Vagina (tissue), 2 donors: ENCODE measurements around the gene OR52D1. TPM values are rescaled to one million over a fixed set of nuclear protein-coding genes. Genes with fewer than 3 reads are reported as not detected.

Experiments
- DNase-seq, 2 donors: peaks; one replicate each; pipeline ENCODE4 v3.0.0-alpha.2; 2017; ENCODE audit errors: extremely low spot score in 2 of 2
- H3K27ac ChIP-seq: fragments of 200-600 bp; sonication (generic); one replicate; pipeline ENCODE4 v1.5.1; 2019
- H3K27me3 ChIP-seq: fragments of 200-600 bp; sonication (generic); one replicate; pipeline ENCODE4 v1.5.1; 2019
- H3K36me3 ChIP-seq, 2 donors: fragments of 200-600 bp; sonication (generic); one replicate each; pipeline ENCODE4 v1.5.1; 2017 to 2019
- H3K4me1 ChIP-seq: fragments of 200-600 bp; sonication (generic); one replicate; pipeline ENCODE4 v1.5.1; 2019
- H3K4me3 ChIP-seq, 2 donors: fragments of 200-600 bp; sonication (generic); 1 replicate in 1 of 2; 2 replicates in 1 of 2; pipeline ENCODE4 v1.5.1; 2016 to 2019
- H3K9me3 ChIP-seq: fragments of 200-600 bp; sonication (generic); one replicate; pipeline ENCODE4 v1.5.1; 2019
- CTCF ChIP-seq, 3 experiments: fragments of 450-650 bp in 2 of 3; fragments of 200-600 bp in 1 of 3; sonication (generic) in 1 of 3; IDR thresholded peaks; one replicate each; pipeline ENCODE4 v1.5.1; 2017 to 2019; ENCODE audit warnings: antibody characterized with exemption in 3 of 3, mild to moderate bottlenecking in 2 of 3, moderate library complexity in 2 of 3
- POLR2A ChIP-seq, 2 donors: fragments of 450-650 bp; IDR thresholded peaks; one replicate each; pipeline ENCODE4 v1.6.1; 2017; ENCODE audit warnings: antibody characterized with exemption in 2 of 2, mild to moderate bottlenecking in 2 of 2, moderate library complexity in 2 of 2
- POLR2AphosphoS5 ChIP-seq, 2 donors: sonication (generic); formaldehyde crosslinking; IDR thresholded peaks; one replicate each; pipeline ENCODE4 v1.9.0; 2017; ENCODE audit warnings: antibody characterized with exemption in 2 of 2, mild to moderate bottlenecking in 2 of 2, low read depth in 1 of 2; ENCODE audit not compliant: insufficient read depth in 1 of 2
- intact Hi-C: fragments of 100-400 bp; cut with DNase I; formaldehyde crosslinking; loops from one replicate; pipeline ENCODE4 v1.15.1; 2023
- total RNA-seq: library from RNA; depleted of rRNA; stranded (reverse); fragments of >200 nt; gene quantifications from one replicate; pipeline ENCODE4 v1.2.3, GENCODE V29; 2016

The OR52D1 gene
- total RNA-seq, 1 donor from 2014 or later = not detected

GRCh38 chr11:5534046-5534445 is 45.6 kb downstream of the OR52D1 start:
- intact Hi-C loops = no loop called here
- TF ChIP-seq CTCF (IDR thresholded peaks at IDR 0.05) = no peak
- no peak for TF ChIP-seq POLR2A (IDR thresholded peaks at IDR 0.05)
- TF ChIP-seq POLR2AphosphoS5 (IDR thresholded peaks at IDR 0.05; ENCODE audit: insufficient read depth in 1 of 2, low read depth in 1 of 2) = no peak

GRCh38 chr11:5536482-5536881 is 48.0 kb downstream of the OR52D1 start:
- H3K36me3 ChIP-seq = no peaks in the 10 kb centered on the region
- intact Hi-C loops = no loop called here
- no peak for TF ChIP-seq CTCF (IDR thresholded peaks at IDR 0.05)
- no peak for TF ChIP-seq POLR2AphosphoS5 (IDR thresholded peaks at IDR 0.05; ENCODE audit: insufficient read depth in 1 of 2, low read depth in 1 of 2)
- TF ChIP-seq POLR2A (IDR thresholded peaks at IDR 0.05) = no peak
- H3K4me3 ChIP-seq = no peak overlapping the region
- no peak for DNase-seq
- H3K27ac ChIP-seq = no peak overlapping the region
- no peaks in the 10 kb centered on the region for H3K27me3 ChIP-seq
- no peaks in the 10 kb centered on the region for H3K9me3 ChIP-seq
- no peaks in the 10 kb centered on the region for H3K4me1 ChIP-seq

More at GRCh38 chr11:5534046-5534445, 45.6 kb downstream of the OR52D1 start:
- Histone ChIP-seq H3K9me3 (no peaks in the 10 kb centered on the region), H3K36me3 (no peaks in the 10 kb centered on the region), H3K27ac (no peak overlapping the region), H3K4me1 (no peaks in the 10 kb centered on the region), H3K27me3 (no peaks in the 10 kb centered on the region), H3K4me3 (no peak overlapping the region)
- DNase-seq = no peak

Other genes starting within 250 kb of the OR52D1 start
- not detected for gene HBG1, start 238.8 kb upstream of the OR52D1 start, total RNA-seq
- gene HBG2, start 233.9 kb upstream of the OR52D1 start, total RNA-seq = not detected
- not detected for gene HBE1, start 218.7 kb upstream of the OR52D1 start, total RNA-seq
- gene OR51B4, start 186.7 kb upstream of the OR52D1 start, total RNA-seq = not detected
- not detected for gene OR51B2, start 164.4 kb upstream of the OR52D1 start, total RNA-seq
- 1.2 TPM for gene OR51B5, start 145.2 kb upstream of the OR52D1 start, total RNA-seq
- not detected for gene OR51B6, start 137.2 kb upstream of the OR52D1 start, total RNA-seq
- gene OR51M1, start 104.9 kb upstream of the OR52D1 start, total RNA-seq = not detected
- gene OR51Q1, start 66.6 kb upstream of the OR52D1 start, total RNA-seq = not detected
- not detected for gene OR51I1, start 47.2 kb upstream of the OR52D1 start, total RNA-seq
- gene OR51I2, start 39.4 kb upstream of the OR52D1 start, total RNA-seq = not detected
- gene UBQLN3, start 21.3 kb downstream of the OR52D1 start, total RNA-seq = not detected
- 0.98 TPM for gene UBQLNL, start 28.0 kb downstream of the OR52D1 start, total RNA-seq
- gene OR52H1, start 59.9 kb downstream of the OR52D1 start, total RNA-seq = not detected
- gene OR52B6, start 92.2 kb downstream of the OR52D1 start, total RNA-seq = not detected
- gene TRIM6, start 108.0 kb downstream of the OR52D1 start, total RNA-seq = 3.9 TPM
- 6.9 TPM for gene TRIM34, start 136.3 kb downstream of the OR52D1 start, total RNA-seq
- gene TRIM5, start 196.4 kb downstream of the OR52D1 start, total RNA-seq = 20.4 TPM
- 32.7 TPM for gene TRIM22, start 201.1 kb downstream of the OR52D1 start, total RNA-seq
- gene OR56B1, start 247.8 kb downstream of the OR52D1 start, total RNA-seq = not detected